A549 (cell line): ENCODE measurements around the gene RTP1. TPM values are rescaled to one million over a fixed set of nuclear protein-coding genes. Genes with fewer than 3 reads are reported as not detected.

ENCODE experiments used
- ATAC-seq, 2 experiments: fragments of 200-7000 bp in 1 of 2; fragments of >200 bp in 1 of 2; cut with Nextera tagmentation in 1 of 2; cut with Tn5 transposase in 1 of 2; 3 replicates each; pipeline versions ENCODE4 v1.8.0 to v1.9.1; 2018 to 2020; ENCODE audit warnings: mild to moderate bottlenecking in 1 of 2, moderate library complexity in 1 of 2
- CTCF ChIA-PET: fragments of 300-600 bp; sonication (Branson Sonifier 250); formaldehyde crosslinking; extraction: SDS; loops from one replicate; lab custom pipeline; 2021; ENCODE audit warnings: antibody characterized with exemption, inconsistent platforms; lab: Yijun Ruan, JAX
- POLR2A ChIA-PET: fragments of 350-600 bp; formaldehyde crosslinking; extraction: SDS; loops from one replicate; lab custom pipeline; 2021; ENCODE audit warnings: antibody characterized with exemption, inconsistent platforms; lab: Yijun Ruan, JAX
- DNase-seq, 2 experiments: peaks; one replicate each; pipeline versions ENCODE4 v3.0.0 to v3.0.0-alpha.2; 2011 to 2016; ENCODE audit warnings: low read depth in 1 of 2, low spot score in 1 of 2
- FAIRE-seq: peaks from 2 replicates; lab custom pipeline; 2011; peaks lifted over from hg19 to GRCh38; lab: Jason Lieb, UNC
- H3K27ac ChIP-seq, 2 experiments: fragments of >200 bp; sonication (Bioruptor Twin); formaldehyde crosslinking; 3 replicates each; pipeline ENCODE4 v1.5.1; 2016 to 2017
- H3K4me1 ChIP-seq: fragments of >200 bp; sonication (Bioruptor Twin); formaldehyde crosslinking; 3 replicates; pipeline ENCODE4 v1.6.1; 2016
- H3K4me2 ChIP-seq: fragments of >200 bp; sonication (Bioruptor Twin); formaldehyde crosslinking; 3 replicates; pipeline ENCODE4 v1.6.1; 2016
- H3K4me3 ChIP-seq: fragments of >200 bp; sonication (Bioruptor Twin); formaldehyde crosslinking; 3 replicates; pipeline ENCODE4 v1.5.1; 2016
- H3K9me3 ChIP-seq: fragments of >200 bp; sonication (Bioruptor Twin); formaldehyde crosslinking; 3 replicates; pipeline ENCODE4 v1.6.1; 2016
- ATOH8 ChIP-seq: fragments of 250-450 bp; sonication (Bioruptor Pico); IDR thresholded peaks from 2 replicates; pipeline ENCODE4 v1.5.0; 2020; ENCODE audit warnings: low read depth, mild to moderate bottlenecking, moderate library complexity
- BCL3 ChIP-seq: fragments of >200 bp; sonication (Bioruptor Twin); formaldehyde crosslinking; IDR thresholded peaks from 3 replicates; pipeline ENCODE4 v1.6.1; 2016
- BHLHE40 ChIP-seq: IDR thresholded peaks from 2 replicates; pipeline ENCODE4 v1.6.1; 2012; ENCODE audit warnings: low read depth, low read length, inconsistent platforms
- CEBPB ChIP-seq, 2 experiments: fragments of >200 bp in 1 of 2; sonication (Bioruptor Twin) in 1 of 2; formaldehyde crosslinking in 1 of 2; IDR thresholded peaks; 2 replicates each; pipeline ENCODE4 v1.6.1; 2012 to 2016
- CHD2 ChIP-seq: fragments of 150-350 bp; IDR thresholded peaks from 2 replicates; pipeline ENCODE4 v1.6.1; 2014; ENCODE audit warnings: low read length; ENCODE audit not compliant: partially characterized antibody
- FOSL2 ChIP-seq, 2 experiments: fragments of 450-650 bp in 1 of 2; fragments of >200 bp in 1 of 2; sonication (Bioruptor Twin) in 1 of 2; formaldehyde crosslinking; IDR thresholded peaks; 2 replicates each; pipeline versions ENCODE4 v1.5.0 to v1.6.1; 2016 to 2020; ENCODE audit warnings: mild to moderate bottlenecking in 1 of 2, moderate library complexity in 1 of 2
- HDAC2 ChIP-seq: fragments of 200-600 bp; sonication (generic); IDR thresholded peaks from 2 replicates; pipeline ENCODE4 v1.6.1; 2016
- HES2 ChIP-seq: fragments of >200 bp; sonication (Bioruptor Twin); formaldehyde crosslinking; IDR thresholded peaks from 2 replicates; pipeline ENCODE4 v1.6.1; 2016
- HEYL ChIP-seq: fragments of 250-450 bp; sonication (Bioruptor Pico); IDR thresholded peaks from 2 replicates; pipeline ENCODE4 v1.8.0; 2021; ENCODE audit warnings: mild to moderate bottlenecking, moderate library complexity
- HOXB5 ChIP-seq: fragments of 250-450 bp; sonication (Bioruptor Pico); IDR thresholded peaks from 2 replicates; pipeline ENCODE4 v1.5.0; 2020; ENCODE audit warnings: mild to moderate bottlenecking, moderate library complexity
- KDM5A ChIP-seq: fragments of 200-600 bp; sonication (generic); IDR thresholded peaks from 2 replicates; pipeline ENCODE4 v1.6.1; 2016; ENCODE audit warnings: antibody characterized with exemption, mild to moderate bottlenecking
- MAFK ChIP-seq: fragments of 450-650 bp; IDR thresholded peaks from 2 replicates; pipeline ENCODE4 v1.6.1; 2014; ENCODE audit not compliant: partially characterized antibody
- MAX ChIP-seq: IDR thresholded peaks from 2 replicates; pipeline ENCODE4 v1.6.1; 2012
- NPAS2 ChIP-seq: fragments of 250-450 bp; sonication (Bioruptor Pico); IDR thresholded peaks from 2 replicates; pipeline ENCODE4 v1.8.0; 2022; ENCODE audit warnings: mild to moderate bottlenecking, moderate library complexity, borderline replicate concordance
- POLR2A ChIP-seq: IDR thresholded peaks from 2 replicates; pipeline ENCODE4 v1.6.1; 2012; ENCODE audit warnings: mild to moderate bottlenecking, low read length
- REST ChIP-seq: fragments of 200-600 bp; sonication (generic); IDR thresholded peaks from 2 replicates; pipeline ENCODE4 v1.6.1; 2016; ENCODE audit warnings: antibody characterized with exemption, mild to moderate bottlenecking, moderate library complexity
- TP53 ChIP-seq: fragments of 250-450 bp; sonication (Bioruptor Pico); IDR thresholded peaks from 2 replicates; pipeline ENCODE4 v1.5.0; 2021; ENCODE audit warnings: mild to moderate bottlenecking, moderate library complexity
- USF2 ChIP-seq: fragments of 450-650 bp; IDR thresholded peaks from 2 replicates; pipeline ENCODE4 v1.6.1; 2014; ENCODE audit warnings: antibody characterized with exemption
- ZFP36 ChIP-seq: fragments of 450-650 bp; IDR thresholded peaks from 2 replicates; pipeline ENCODE4 v1.6.1; 2014; ENCODE audit warnings: borderline replicate concordance; ENCODE audit not compliant: partially characterized antibody
- WGBS: methylation state at CpG from one replicate; pipeline ENCODE4 v1.1.6; 2017; ENCODE audit errors: missing lambda C conversion rate; 5-methylcytosine and 5-hydroxymethylcytosine counted together
- polyA plus RNA-seq, 4 experiments: library from polyadenylated mRNA; depleted of rRNA in 3 of 4; stranded (reverse); fragments of >200 nt; fragmentation: RNase III in 1 of 4; extraction: RNeasy Plus Mini Kit Qiagen cat#74134 plus additional on column Dnase treatment in 1 of 4; gene quantifications; 2 replicates in 3 of 4; 3 replicates in 1 of 4; pipeline ENCODE4 v1.2.3, GENCODE V29; 2011 to 2017

Gene RTP1
- polyA plus RNA-seq, 2 of the 4 experiments (the other 2 are of a cell fraction) = not detected

- 13% methylated on average over 1 of the region's 2 CpGs for WGBS
- Histone ChIP-seq H3K4me1 (no peaks in the 10 kb centered on the region), H3K27ac (no peak overlapping the region), H3K9me3 (peaks cover 12% of the 10 kb centered on the region; the same call in 2 of the 3 replicates), H3K4me3 (no peak overlapping the region), H3K4me2 (no peak overlapping the region)
- TF ChIP-seq HDAC2 (no peak), HES2 (no peak), POLR2A (no peak), BHLHE40 (no peak), TP53 (no peak)
- FAIRE-seq = no peak
- CTCF ChIA-PET = no interaction called here
- no peak for ATAC-seq
- DNase-seq = no peak
- POLR2A ChIA-PET = no interaction called here
Measured at GRCh38 chr3:187205683-187206082, 8.4 kb downstream of the RTP1 start.

- Histone ChIP-seq H3K4me3 (no peak overlapping the region), H3K4me2 (no peak overlapping the region), H3K4me1 (no peaks in the 10 kb centered on the region), H3K9me3 (peaks cover 12% of the 10 kb centered on the region; the same call in 2 of the 3 replicates), H3K27ac (no peak overlapping the region)
- no peak for DNase-seq
- CTCF ChIA-PET = interaction anchor here (1.0 kb wide), 1 partner anchor 13 kb away, joined by 3 read pairs; no protein-coding TSS in a partner anchor
- TF ChIP-seq ZFP36 = peak; percentile 49
- TF ChIP-seq ATOH8 (CRISPR knock-in tag) = no peak
- TF ChIP-seq MAFK = peak; percentile 58
- no peak for ATAC-seq
- FAIRE-seq = no peak
- POLR2A ChIA-PET = no interaction called here
- 21% methylated on average over 2 of the region's 2 CpGs for WGBS
Measured at GRCh38 chr3:187207062-187207461, 9.8 kb downstream of the RTP1 start.

GRCh38 chr3:187207624-187208023, 10.3 kb downstream of the RTP1 start:
- H3K4me2 ChIP-seq = no peak overlapping the region
- H3K4me1 ChIP-seq = no peaks in the 10 kb centered on the region
- no peak for DNase-seq
- ChIA-PET POLR2A (no interaction called here), CTCF (no interaction called here)
- no peak overlapping the region for H3K27ac ChIP-seq
- no peak for TF ChIP-seq HOXB5
- no peak for TF ChIP-seq KDM5A
- no peak for TF ChIP-seq REST
- no peak for TF ChIP-seq FOSL2 (IDR thresholded peaks at IDR 0.05)
- no peak for TF ChIP-seq FOSL2 (CRISPR knock-in tag; IDR thresholded peaks at IDR 0.05)
- TF ChIP-seq MAX = no peak
- TF ChIP-seq NPAS2 (CRISPR knock-in tag) = no peak
- TF ChIP-seq CHD2 = no peak
- TF ChIP-seq TP53 = no peak
- TF ChIP-seq USF2 = no peak
- TF ChIP-seq ATOH8 (CRISPR knock-in tag) = no peak
- TF ChIP-seq BCL3 = no peak
- no peak for TF ChIP-seq CEBPB (IDR thresholded peaks at IDR 0.05)
- no peak for TF ChIP-seq HEYL
- no peak for FAIRE-seq
- H3K4me3 ChIP-seq = no peak overlapping the region
- ATAC-seq = no peak
- peaks cover 12% of the 10 kb centered on the region; the same call in 2 of the 3 replicates for H3K9me3 ChIP-seq
